GM18870 (cell line): ENCODE data around the gene NDUFS1.
A peak's percentile ranks its signal among the peaks of the same experiment; 100 is the strongest.
"Not testable (repeated sequence)": the region's sequence is repeated elsewhere in the genome, so short reads cannot be mapped to it uniquely, and the experiment has no call there.

Experiments
- ATAC-seq: cut with Tn5 transposase; IDR thresholded peaks from one replicate; pipeline ENCODE4 v1.9.1; 2021; ENCODE audit warnings: moderate library complexity; ENCODE audit not compliant: unreplicated experiment

Gene NDUFS1

GRCh38 chr2:206105541-206105940 lies 53.7 kb downstream of the NDUFS1 start:
- ATAC-seq: no peak

DNA sequence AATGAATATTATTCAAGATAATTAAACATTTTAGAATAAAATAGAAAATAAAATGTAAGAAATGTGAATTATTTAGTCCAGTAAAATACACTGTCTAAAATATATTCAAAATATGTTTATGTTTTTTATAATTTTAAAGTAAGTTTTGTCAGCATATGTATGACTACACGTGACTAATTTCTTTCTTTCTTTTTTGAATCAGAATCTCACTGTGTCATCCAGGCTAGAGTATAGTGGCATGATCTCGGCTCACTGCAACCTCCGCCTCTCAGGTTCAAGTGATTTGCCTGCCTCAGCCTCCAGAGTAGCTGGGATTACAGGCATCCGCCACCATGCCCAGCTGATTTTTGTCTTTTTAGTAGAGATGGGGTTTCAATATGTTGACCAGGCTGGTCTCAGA lies 54.2 kb downstream of the NDUFS1 start:
- ATAC-seq: no peak

- ATAC-seq: not testable (repeated sequence)
These were observed 60.4 kb downstream of the NDUFS1 start for GRCh38 chr2:206098872-206099271.

- ATAC-seq: no peak
These were observed 60.8 kb downstream of the NDUFS1 start for GRCh38 chr2:206098471-206098870.

DNA sequence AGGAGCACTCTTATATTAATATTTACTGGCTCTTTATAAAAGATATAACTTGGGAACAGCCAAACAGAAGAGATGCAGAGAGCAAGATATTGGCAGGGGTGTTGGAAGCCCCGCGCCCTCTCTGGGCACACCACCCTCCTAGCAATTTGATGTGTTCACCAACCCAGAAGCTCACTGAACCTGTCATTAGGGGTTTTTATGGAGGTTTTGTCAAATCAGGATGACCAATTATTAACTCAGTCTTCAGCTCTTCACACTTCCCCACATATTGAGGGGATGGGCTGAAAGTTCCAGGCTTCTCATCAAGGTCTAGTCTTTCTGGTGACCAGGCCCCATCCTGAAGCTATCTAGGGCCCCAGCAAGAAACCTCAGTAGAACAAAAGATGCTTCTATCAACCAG lies 62.4 kb downstream of the NDUFS1 start:
- ATAC-seq: no peak

DNA sequence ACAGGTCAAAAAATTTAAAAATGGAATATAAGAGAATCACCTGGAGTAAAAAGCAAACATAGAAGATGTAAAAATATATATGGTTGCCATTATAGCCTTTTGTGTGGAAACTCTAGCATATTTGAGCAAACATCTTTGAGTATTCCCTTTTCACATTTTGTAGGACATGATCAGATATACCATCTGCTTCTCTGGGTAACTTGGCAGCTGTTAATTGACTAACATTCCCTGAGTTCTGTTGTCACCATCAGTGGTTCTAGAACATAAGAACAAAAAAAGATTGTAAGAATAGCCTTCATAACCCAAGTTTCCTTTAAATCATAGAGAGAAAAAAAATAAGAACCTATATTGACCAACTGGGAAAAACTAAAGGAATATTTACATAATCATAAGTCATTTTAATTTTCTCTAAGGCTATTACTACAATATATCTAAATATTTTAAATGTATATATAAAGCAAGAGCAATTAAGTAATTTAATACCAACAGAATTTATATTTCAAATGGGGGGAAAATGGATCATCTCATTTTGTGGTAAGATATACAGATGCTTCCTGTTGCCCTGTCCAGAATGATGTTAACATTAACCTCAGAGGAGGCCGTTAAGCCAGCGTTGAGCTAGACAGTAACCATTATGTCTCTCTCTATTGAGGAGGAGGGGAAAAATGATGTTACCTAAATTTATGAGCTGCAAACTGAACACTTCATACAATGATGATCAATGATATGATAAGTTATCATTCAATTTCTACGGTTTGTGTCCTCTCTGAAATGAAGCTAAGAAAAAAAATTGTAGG lies 63.5 kb downstream of the NDUFS1 start:
- ATAC-seq: no peak

DNA sequence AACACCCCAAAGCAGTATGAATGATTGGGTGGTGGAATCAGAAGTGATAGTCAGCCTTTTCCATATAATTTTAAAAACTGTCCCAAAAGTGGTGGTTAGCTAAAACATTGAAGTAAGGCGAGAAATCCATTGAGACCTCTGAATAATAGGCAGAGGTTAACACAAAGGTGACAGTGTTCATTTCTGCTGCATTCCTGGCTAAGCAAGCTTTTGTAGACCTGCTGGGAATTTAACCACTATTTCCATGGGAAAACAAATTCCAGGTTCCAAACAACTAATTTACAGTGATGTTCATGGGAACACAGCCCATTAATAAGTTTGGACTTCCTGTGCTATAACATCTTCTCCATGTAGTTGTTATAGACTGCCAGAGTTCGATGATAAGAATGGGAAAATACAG lies 66.9 kb downstream of the NDUFS1 start:
- no peak for ATAC-seq

- no peak for ATAC-seq
These were observed 71.0 kb downstream of the NDUFS1 start for GRCh38 chr2:206088248-206088647.

DNA sequence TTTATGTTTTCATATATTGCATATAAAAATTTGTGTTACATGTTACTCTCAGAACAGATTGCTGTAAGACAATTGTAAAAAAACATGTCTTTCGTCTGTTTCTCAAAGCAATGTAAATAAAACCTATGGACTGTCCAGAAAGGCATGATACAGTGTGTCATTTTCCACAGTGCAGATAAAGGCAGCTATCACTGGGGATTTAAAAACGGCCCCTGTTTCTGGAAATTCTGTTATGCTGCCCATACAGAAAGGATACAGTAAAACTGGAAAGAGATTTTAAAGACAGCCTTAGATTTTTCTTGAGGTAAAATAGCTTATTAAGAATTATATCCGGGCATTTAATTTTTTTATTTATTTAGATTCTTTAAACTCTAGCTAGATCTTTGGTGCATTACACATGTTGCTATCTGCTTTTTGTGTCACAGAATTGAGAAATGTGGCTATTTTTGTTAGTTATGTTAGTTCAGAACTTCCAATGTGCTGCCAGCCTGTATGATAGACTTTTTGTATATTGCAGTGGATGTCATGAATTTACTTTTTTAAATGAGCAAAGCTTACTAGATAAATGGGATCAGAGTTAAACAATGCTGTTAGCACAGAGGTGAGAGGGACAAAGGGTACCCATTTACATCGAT lies 72.4 kb downstream of the NDUFS1 start:
- ATAC-seq: no peak

DNA sequence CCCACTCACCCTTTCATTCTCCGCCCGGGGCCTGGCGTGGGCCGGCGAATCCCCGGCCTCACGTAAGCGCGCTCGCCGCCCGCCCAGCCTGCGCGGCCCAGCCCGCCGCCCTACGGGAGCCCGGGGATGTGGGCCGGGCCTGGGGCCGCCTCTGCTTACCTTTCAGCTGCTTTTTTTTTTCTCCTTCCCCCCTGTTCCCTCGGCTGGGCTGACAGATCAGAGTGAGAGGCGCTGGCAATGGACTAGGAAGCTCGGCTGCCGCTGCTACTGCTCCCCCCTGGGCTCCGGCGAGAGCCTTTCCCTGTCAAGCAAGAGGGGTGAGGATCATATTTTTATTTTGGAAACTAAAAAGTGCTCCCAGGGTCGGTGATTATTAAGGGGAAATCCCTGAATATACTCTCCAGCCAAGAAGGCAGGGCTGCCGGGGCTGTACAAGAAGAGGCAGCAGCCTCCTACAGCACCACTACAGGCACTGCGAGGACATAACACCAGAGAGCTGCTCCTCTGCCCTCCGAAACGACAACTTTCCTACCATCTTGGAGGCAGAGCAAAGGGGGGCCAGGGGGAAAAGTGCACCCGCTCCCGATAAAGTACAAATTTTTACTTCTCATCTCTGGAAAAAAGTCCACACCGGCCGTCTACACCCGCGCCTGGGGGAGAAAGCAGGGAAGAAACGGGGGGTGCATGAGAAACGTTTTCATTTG lies 73.3 kb downstream of the NDUFS1 start, which contains the start of gene INO80D:
Gene INO80D, minus strand, starts transcription at position 433 of the 704 bp plus-strand sequence. CDS start 23,158 bp downstream, outside the sequence.
- ATAC-seq: peak; percentile 87

GRCh38 chr2:206084870-206085741 lies 74.1 kb downstream of the NDUFS1 start:
- ATAC-seq: peak; percentile 6

- no peak for ATAC-seq
These were observed 74.8 kb downstream of the NDUFS1 start for GRCh38 chr2:206084439-206084869.

- no peak for ATAC-seq
These were observed 75.4 kb downstream of the NDUFS1 start for GRCh38 chr2:206083602-206084438.

- ATAC-seq: no peak
These were observed 76.9 kb downstream of the NDUFS1 start for GRCh38 chr2:206082298-206082843.

DNA sequence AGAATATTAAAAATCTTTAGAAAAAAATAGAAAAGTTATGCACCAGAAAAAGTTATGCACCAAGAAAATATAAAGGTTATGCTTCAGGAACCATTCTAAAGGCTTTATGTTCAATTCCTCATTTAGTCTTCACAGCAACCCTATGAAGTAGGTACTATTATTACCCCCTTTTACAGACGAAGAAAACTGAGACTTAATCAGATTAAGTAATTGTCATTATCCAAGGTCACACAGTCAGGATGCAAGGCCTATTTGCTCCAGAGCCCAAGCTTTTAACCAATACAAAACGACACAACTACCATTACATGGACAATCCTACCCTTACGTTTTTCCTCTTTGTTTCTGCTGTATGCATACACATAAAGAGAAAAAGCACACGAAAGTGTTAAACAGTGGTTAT lies 78.3 kb downstream of the NDUFS1 start:
- no peak for ATAC-seq

DNA sequence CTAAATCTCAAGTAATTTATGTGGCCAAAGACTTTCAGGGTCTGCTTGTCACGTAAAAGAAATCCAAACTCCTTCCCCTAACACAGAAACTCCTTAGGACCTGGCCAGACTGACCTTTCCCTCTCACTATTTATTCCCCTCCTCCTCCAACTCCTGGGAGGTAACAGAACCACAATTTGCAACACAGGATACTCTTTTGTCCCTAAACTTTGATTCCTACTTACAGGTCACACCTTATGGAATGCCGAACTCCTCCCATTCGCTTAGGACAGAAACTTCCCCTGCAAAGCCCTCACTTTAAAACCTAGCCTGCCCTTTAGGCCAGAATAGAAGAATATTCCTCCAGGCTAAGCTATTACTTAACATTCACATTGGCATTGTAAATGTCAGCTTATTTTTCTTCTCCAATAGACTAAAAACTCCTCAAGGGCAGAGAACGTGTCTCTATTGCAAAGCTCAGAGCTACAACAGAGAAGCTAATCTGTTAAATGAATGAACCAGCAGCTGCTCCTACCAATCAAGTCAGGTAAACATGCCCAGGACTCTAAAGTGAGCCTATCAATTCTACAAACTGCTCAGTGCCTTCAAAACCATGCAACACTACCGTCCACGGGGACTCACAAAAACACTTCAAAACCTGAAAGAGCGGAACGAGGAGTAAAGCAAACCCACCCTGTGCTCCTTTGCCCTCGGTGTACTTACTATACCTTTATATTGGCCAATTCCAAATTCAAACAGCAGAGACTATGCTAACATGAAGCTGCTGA lies 79.4 kb downstream of the NDUFS1 start:
- no peak for ATAC-seq

DNA sequence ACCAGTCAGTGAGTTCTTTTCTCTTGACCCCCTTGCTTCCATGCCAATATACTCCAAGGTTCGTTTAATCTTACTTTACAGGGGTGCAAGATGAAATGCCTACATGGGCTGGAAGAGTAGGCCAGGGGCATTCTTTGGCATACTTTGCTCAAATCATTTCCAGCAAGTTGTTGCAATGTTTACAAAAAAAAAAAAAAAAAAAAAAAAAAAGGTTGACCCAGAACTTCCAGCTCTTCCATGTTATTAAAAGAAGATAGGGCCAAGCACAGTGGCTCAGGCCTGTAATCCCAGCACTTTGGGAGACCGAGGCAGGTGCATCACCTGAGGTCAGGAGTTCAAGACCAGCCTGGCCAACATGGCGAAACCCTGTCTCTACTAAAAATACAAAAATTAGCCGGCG lies 81.4 kb downstream of the NDUFS1 start:
- not testable (repeated sequence) for ATAC-seq

DNA sequence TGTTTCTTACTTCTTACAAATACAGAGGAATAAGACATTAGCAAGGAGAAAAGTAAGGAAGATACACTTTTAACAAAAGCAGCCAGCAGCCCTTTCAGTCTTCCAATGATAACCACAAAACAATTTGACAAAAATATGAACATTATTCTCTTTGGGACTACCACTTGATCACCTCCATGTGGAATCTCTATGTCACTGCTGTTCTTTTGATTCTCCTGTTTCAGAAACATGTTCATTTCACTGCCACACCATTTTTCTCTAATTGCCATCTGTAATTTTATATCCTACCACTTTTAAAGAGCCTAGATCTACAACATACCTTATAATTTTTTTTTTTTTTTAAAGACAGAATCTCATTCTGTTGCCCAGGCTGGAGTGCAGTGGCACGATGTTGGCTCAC lies 84.1 kb downstream of the NDUFS1 start:
- ATAC-seq: no peak

- ATAC-seq: no peak
These were observed 87.4 kb downstream of the NDUFS1 start for GRCh38 chr2:206071807-206072206.
